ENCODE data around the gene SPINK1.
"Not testable (repeated sequence)": the region's sequence is repeated elsewhere in the genome, so short reads cannot be mapped to it uniquely, and the experiment has no call there.

The SPINK1 gene

GRCh38 chr5:147831465-147831864 is at the start of gene SPINK1:
Gene SPINK1, minus strand, starts transcription at chr5:147831671. Its CDS starts 94 bp downstream, at chr5:147831577.
- Mint-ChIP-seq H3K27ac (ENCODE audit: low read depth) (no peak within 1 kb of the TSS), H3K4me1 (no peaks in the 10 kb centered on the region), H3K27me3 (peaks cover 34% of the 10 kb centered on the region), H3K4me3 (no peak within 1 kb of the TSS), H3K9me3 (no peaks in the 10 kb centered on the region), H3K36me3 (ENCODE audit: insufficient read depth) (no peaks in the 10 kb centered on the region)
- DNase-seq (ENCODE audit: low spot score in 2 of 2) (no peak), ATAC-seq (replicated peaks; ENCODE audit: extremely low read depth, poor library complexity, severe bottlenecking) (no peak)

GRCh38 chr5:147880487-147880886 is 49.0 kb upstream of the SPINK1 start:
- H3K27me3 Mint-ChIP-seq = peaks cover 40% of the 10 kb centered on the region
- H3K36me3 Mint-ChIP-seq (ENCODE audit: insufficient read depth) = no peaks in the 10 kb centered on the region
- H3K9me3 Mint-ChIP-seq = no peaks in the 10 kb centered on the region
- no peak for ATAC-seq (replicated peaks; ENCODE audit: extremely low read depth, poor library complexity, severe bottlenecking)
- DNase-seq (ENCODE audit: low spot score in 2 of 2) = no peak
- no peak overlapping the region for H3K4me3 Mint-ChIP-seq
- H3K4me1 Mint-ChIP-seq = no peaks in the 10 kb centered on the region
- H3K27ac Mint-ChIP-seq (ENCODE audit: low read depth) = no peak overlapping the region

- Mint-ChIP-seq H3K27me3 (peaks cover 33% of the 10 kb centered on the region), H3K36me3 (ENCODE audit: insufficient read depth) (no peaks in the 10 kb centered on the region), H3K27ac (ENCODE audit: low read depth) (no peak overlapping the region), H3K9me3 (no peaks in the 10 kb centered on the region), H3K4me3 (no peak overlapping the region), H3K4me1 (no peaks in the 10 kb centered on the region)
- DNase-seq (ENCODE audit: low spot score in 2 of 2) = no peak
- no peak for ATAC-seq (replicated peaks; ENCODE audit: extremely low read depth, poor library complexity, severe bottlenecking)
These were observed 48.3 kb upstream of the SPINK1 start for GRCh38 chr5:147879784-147880183.

- no peak for ATAC-seq (replicated peaks; ENCODE audit: extremely low read depth, poor library complexity, severe bottlenecking)
- H3K9me3 Mint-ChIP-seq = no peaks in the 10 kb centered on the region
- H3K36me3 Mint-ChIP-seq (ENCODE audit: insufficient read depth) = no peaks in the 10 kb centered on the region
- H3K4me3 Mint-ChIP-seq = no peak within 1 kb of the TSS
- no peak for DNase-seq (ENCODE audit: low spot score in 2 of 2)
- H3K27me3 Mint-ChIP-seq = peaks cover 35% of the 10 kb centered on the region
- no peaks in the 10 kb centered on the region for H3K4me1 Mint-ChIP-seq
- no peak within 1 kb of the TSS for H3K27ac Mint-ChIP-seq (ENCODE audit: low read depth)
These were observed 46.7 kb upstream of the SPINK1 start, which contains the start of gene SCGB3A2 for GRCh38 chr5:147878066-147878759. Gene SCGB3A2, plus strand, starts transcription at chr5:147878711. Its CDS starts 93 bp downstream, at chr5:147878804.

GRCh38 chr5:147876626-147877025 is 45.2 kb upstream of the SPINK1 start:
- H3K36me3 Mint-ChIP-seq (ENCODE audit: insufficient read depth) = no peaks in the 10 kb centered on the region
- H3K9me3 Mint-ChIP-seq = no peaks in the 10 kb centered on the region
- DNase-seq (ENCODE audit: low spot score in 2 of 2) (no peak), ATAC-seq (replicated peaks; ENCODE audit: extremely low read depth, poor library complexity, severe bottlenecking) (no peak)
- H3K4me1 Mint-ChIP-seq = no peaks in the 10 kb centered on the region
- no peak overlapping the region for H3K4me3 Mint-ChIP-seq
- H3K27me3 Mint-ChIP-seq = peaks cover 44% of the 10 kb centered on the region
- no peak overlapping the region for H3K27ac Mint-ChIP-seq (ENCODE audit: low read depth)

GRCh38 chr5:147876141-147876540 is 44.7 kb upstream of the SPINK1 start:
- Mint-ChIP-seq H3K4me1 (no peaks in the 10 kb centered on the region), H3K9me3 (no peaks in the 10 kb centered on the region), H3K36me3 (ENCODE audit: insufficient read depth) (no peaks in the 10 kb centered on the region), H3K4me3 (no peak overlapping the region), H3K27ac (ENCODE audit: low read depth) (no peak overlapping the region), H3K27me3 (peaks cover 41% of the 10 kb centered on the region)
- no peak for ATAC-seq (replicated peaks; ENCODE audit: extremely low read depth, poor library complexity, severe bottlenecking)
- no peak for DNase-seq (ENCODE audit: low spot score in 2 of 2)

GRCh38 chr5:147874910-147875367 is 43.5 kb upstream of the SPINK1 start:
- no peaks in the 10 kb centered on the region for H3K4me1 Mint-ChIP-seq
- no peaks in the 10 kb centered on the region for H3K9me3 Mint-ChIP-seq
- DNase-seq (ENCODE audit: low spot score in 2 of 2) = no peak
- ATAC-seq (replicated peaks; ENCODE audit: extremely low read depth, poor library complexity, severe bottlenecking) = no peak
- no peaks in the 10 kb centered on the region for H3K36me3 Mint-ChIP-seq (ENCODE audit: insufficient read depth)
- H3K27me3 Mint-ChIP-seq = peaks cover 29% of the 10 kb centered on the region
- H3K4me3 Mint-ChIP-seq = no peak overlapping the region
- H3K27ac Mint-ChIP-seq (ENCODE audit: low read depth) = no peak overlapping the region

- H3K4me3 Mint-ChIP-seq = not testable (repeated sequence)
These were observed 42.8 kb upstream of the SPINK1 start for GRCh38 chr5:147874118-147874875.

GRCh38 chr5:147872744-147873435 is 41.4 kb upstream of the SPINK1 start:
- not testable (repeated sequence) for H3K36me3 Mint-ChIP-seq (ENCODE audit: insufficient read depth); H3K27ac Mint-ChIP-seq (ENCODE audit: low read depth); DNase-seq (ENCODE audit: low spot score in 2 of 2); H3K4me3 Mint-ChIP-seq; ATAC-seq (replicated peaks; ENCODE audit: extremely low read depth, poor library complexity, severe bottlenecking); H3K4me1 Mint-ChIP-seq; H3K9me3 Mint-ChIP-seq
- peaks cover 18% of the 10 kb centered on the region for H3K27me3 Mint-ChIP-seq

More at GRCh38 chr5:147874118-147874875, 42.8 kb upstream of the SPINK1 start:
- not testable (repeated sequence) for H3K27ac Mint-ChIP-seq (ENCODE audit: low read depth); H3K36me3 Mint-ChIP-seq (ENCODE audit: insufficient read depth); DNase-seq (ENCODE audit: low spot score in 2 of 2); ATAC-seq (replicated peaks; ENCODE audit: extremely low read depth, poor library complexity, severe bottlenecking); H3K9me3 Mint-ChIP-seq; H3K4me1 Mint-ChIP-seq
- peaks cover 22% of the 10 kb centered on the region for H3K27me3 Mint-ChIP-seq

- H3K4me1 Mint-ChIP-seq; H3K36me3 Mint-ChIP-seq (ENCODE audit: insufficient read depth); H3K27ac Mint-ChIP-seq (ENCODE audit: low read depth); H3K4me3 Mint-ChIP-seq; DNase-seq (ENCODE audit: low spot score in 2 of 2); H3K9me3 Mint-ChIP-seq; ATAC-seq (replicated peaks; ENCODE audit: extremely low read depth, poor library complexity, severe bottlenecking): not testable (repeated sequence)
- H3K27me3 Mint-ChIP-seq = peaks cover 23% of the 10 kb centered on the region
These were observed 40.6 kb upstream of the SPINK1 start for GRCh38 chr5:147871980-147872549.

GRCh38 chr5:147869892-147870291 is 38.4 kb upstream of the SPINK1 start:
- ATAC-seq (replicated peaks; ENCODE audit: extremely low read depth, poor library complexity, severe bottlenecking); H3K36me3 Mint-ChIP-seq (ENCODE audit: insufficient read depth); H3K9me3 Mint-ChIP-seq; H3K4me3 Mint-ChIP-seq; H3K4me1 Mint-ChIP-seq; H3K27ac Mint-ChIP-seq (ENCODE audit: low read depth); DNase-seq (ENCODE audit: low spot score in 2 of 2): not testable (repeated sequence)
- peaks cover 45% of the 10 kb centered on the region for H3K27me3 Mint-ChIP-seq

GRCh38 chr5:147869112-147869511 is 37.6 kb upstream of the SPINK1 start:
- Mint-ChIP-seq H3K27me3 (peaks cover 49% of the 10 kb centered on the region), H3K9me3 (no peaks in the 10 kb centered on the region), H3K4me1 (no peaks in the 10 kb centered on the region), H3K36me3 (ENCODE audit: insufficient read depth) (no peaks in the 10 kb centered on the region), H3K27ac (ENCODE audit: low read depth) (no peak overlapping the region), H3K4me3 (no peak overlapping the region)
- DNase-seq (ENCODE audit: low spot score in 2 of 2) = no peak
- no peak for ATAC-seq (replicated peaks; ENCODE audit: extremely low read depth, poor library complexity, severe bottlenecking)

All from central memory CD8-positive, alpha-beta T cell (primary cell).